Astrocyte (in vitro differentiated cells and primary cell): ENCODE measurements around the gene ZNF362. TPM values are rescaled to one million over a fixed set of nuclear protein-coding genes. Genes with fewer than 3 reads are reported as not detected.

Experiments used
- DNase-seq: peaks from one replicate; pipeline ENCODE4 v3.0.0-alpha.2; 2010; ENCODE audit warnings: low read depth
- FAIRE-seq: peaks from 2 replicates; lab custom pipeline; 2011; peaks lifted over from hg19 to GRCh38; lab: Jason Lieb, UNC
- H2AFZ ChIP-seq: 2 replicates; pipeline ENCODE4 v1.6.0; 2012; ENCODE audit warnings: low read depth, low read length, inconsistent platforms
- H3K27ac ChIP-seq: 2 replicates; pipeline ENCODE4 v1.5.1; 2011; ENCODE audit warnings: low read depth, low read length, inconsistent platforms
- H3K27me3 ChIP-seq: 2 replicates; pipeline ENCODE4 v1.6.0; 2011; ENCODE audit warnings: low read length, inconsistent platforms; ENCODE audit not compliant: insufficient read depth
- H3K36me3 ChIP-seq: 2 replicates; pipeline ENCODE4 v1.5.1; 2011; ENCODE audit warnings: low read length, inconsistent platforms; ENCODE audit not compliant: insufficient read depth
- H3K4me1 ChIP-seq: 2 replicates; pipeline ENCODE4 v1.5.1; 2011; ENCODE audit warnings: low read length, inconsistent platforms; ENCODE audit not compliant: insufficient read depth
- H3K4me2 ChIP-seq: 2 replicates; pipeline ENCODE4 v1.6.0; 2012; ENCODE audit warnings: low read length, inconsistent platforms
- H3K4me3 ChIP-seq: 2 replicates; pipeline ENCODE4 v1.5.1; 2011; ENCODE audit warnings: low read depth, mild to moderate bottlenecking, low read length, inconsistent platforms; ENCODE audit not compliant: insufficient read depth
- H3K79me2 ChIP-seq: 2 replicates; pipeline ENCODE4 v1.6.0; 2012; ENCODE audit warnings: mild to moderate bottlenecking, low read length, inconsistent platforms; ENCODE audit not compliant: insufficient read depth
- H3K9ac ChIP-seq: 2 replicates; pipeline ENCODE4 v1.6.0; 2012; ENCODE audit warnings: mild to moderate bottlenecking, low read length, inconsistent platforms
- H3K9me3 ChIP-seq: 2 replicates; pipeline ENCODE4 v1.5.1; 2012; ENCODE audit warnings: low read depth, mild to moderate bottlenecking, low read length, inconsistent platforms; ENCODE audit not compliant: insufficient read depth
- H4K20me1 ChIP-seq: 2 replicates; pipeline ENCODE4 v1.6.0; 2012; ENCODE audit warnings: low read length, inconsistent platforms; ENCODE audit not compliant: insufficient read depth
- H3K27ac Mint-ChIP-seq: one replicate; pipeline ENCODE4 v1.8.0; 2021; ENCODE audit warnings: mild to moderate bottlenecking, mixed read lengths; ENCODE audit not compliant: unreplicated experiment
- H3K27me3 Mint-ChIP-seq: one replicate; pipeline ENCODE4 v1.8.0; 2021; ENCODE audit warnings: low read depth, mixed read lengths; ENCODE audit not compliant: unreplicated experiment
- H3K36me3 Mint-ChIP-seq: one replicate; pipeline ENCODE4 v1.8.0; 2021; ENCODE audit warnings: low read depth, mixed read lengths; ENCODE audit not compliant: unreplicated experiment
- H3K4me1 Mint-ChIP-seq: one replicate; pipeline ENCODE4 v1.8.0; 2021; ENCODE audit warnings: low read depth, mixed read lengths; ENCODE audit not compliant: unreplicated experiment
- H3K4me3 Mint-ChIP-seq: one replicate; pipeline ENCODE4 v1.8.0; 2021; ENCODE audit warnings: mild to moderate bottlenecking, moderate library complexity, mixed read lengths; ENCODE audit not compliant: unreplicated experiment
- H3K9me3 Mint-ChIP-seq: one replicate; pipeline ENCODE4 v1.8.0; 2021; ENCODE audit warnings: mild to moderate bottlenecking, mixed read lengths; ENCODE audit not compliant: unreplicated experiment
- EZH2 ChIP-seq: IDR thresholded peaks from 2 replicates; pipeline ENCODE4 v1.6.1; 2012; ENCODE audit warnings: mild to moderate bottlenecking, low read length, inconsistent platforms; ENCODE audit not compliant: insufficient read depth
- total RNA-seq: library from RNA; stranded (reverse); gene quantifications from 2 replicates; pipeline ENCODE4 v1.2.1, GENCODE V29; 2021
- TF ChIP-seq, protein P1 (sequence below): IDR thresholded peaks from 2 replicates; pipeline ENCODE4 v1.5.1; 2011; ENCODE audit warnings: low read depth, mild to moderate bottlenecking, inconsistent platforms, low read length, moderate library complexity; ENCODE audit not compliant: insufficient read depth

The ZNF362 gene
- total RNA-seq, 1 donor from 2014 or later, result 38.7 TPM

DNA sequence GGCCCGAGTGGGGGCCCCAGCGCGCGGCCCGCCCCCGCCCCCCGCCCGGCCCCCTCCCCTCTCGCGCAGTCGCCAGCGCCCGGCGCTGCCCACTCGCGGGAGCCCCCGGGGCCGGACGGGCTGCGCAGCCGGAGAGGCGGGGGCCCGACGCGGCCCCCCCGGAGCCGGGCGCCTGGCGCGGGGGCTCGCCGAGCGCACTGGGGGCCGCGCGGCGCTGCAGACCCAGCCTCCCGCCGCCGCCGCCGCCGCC, 146 bp upstream of the ZNF362 start:
- Histone ChIP-seq H4K20me1 (peaks cover 25% of the 10 kb centered on the region), H3K4me3 (no peak overlapping the region), H3K27me3 (peaks cover 4% of the 10 kb centered on the region), H2AFZ (no peak overlapping the region), H3K9me3 (no peaks in the 10 kb centered on the region), H3K9ac (peak overlapping the region; percentile 92), H3K27ac (no peak overlapping the region), H3K79me2 (peaks cover 42% of the 10 kb centered on the region), H3K36me3 (peaks cover 3% of the 10 kb centered on the region), H3K4me1 (peaks cover 10% of the 10 kb centered on the region), H3K4me2 (peak overlapping the region; percentile 83)
- Mint-ChIP-seq H3K4me1 (peaks cover 23% of the 10 kb centered on the region), H3K27ac (no peak overlapping the region), H3K27me3 (peaks cover 6% of the 10 kb centered on the region), H3K4me3 (no peak overlapping the region), H3K36me3 (peaks cover 5% of the 10 kb centered on the region), H3K9me3 (peaks cover 12% of the 10 kb centered on the region)
- DNase-seq (no peak), FAIRE-seq (no peak)
- TF ChIP-seq, protein P1, sequence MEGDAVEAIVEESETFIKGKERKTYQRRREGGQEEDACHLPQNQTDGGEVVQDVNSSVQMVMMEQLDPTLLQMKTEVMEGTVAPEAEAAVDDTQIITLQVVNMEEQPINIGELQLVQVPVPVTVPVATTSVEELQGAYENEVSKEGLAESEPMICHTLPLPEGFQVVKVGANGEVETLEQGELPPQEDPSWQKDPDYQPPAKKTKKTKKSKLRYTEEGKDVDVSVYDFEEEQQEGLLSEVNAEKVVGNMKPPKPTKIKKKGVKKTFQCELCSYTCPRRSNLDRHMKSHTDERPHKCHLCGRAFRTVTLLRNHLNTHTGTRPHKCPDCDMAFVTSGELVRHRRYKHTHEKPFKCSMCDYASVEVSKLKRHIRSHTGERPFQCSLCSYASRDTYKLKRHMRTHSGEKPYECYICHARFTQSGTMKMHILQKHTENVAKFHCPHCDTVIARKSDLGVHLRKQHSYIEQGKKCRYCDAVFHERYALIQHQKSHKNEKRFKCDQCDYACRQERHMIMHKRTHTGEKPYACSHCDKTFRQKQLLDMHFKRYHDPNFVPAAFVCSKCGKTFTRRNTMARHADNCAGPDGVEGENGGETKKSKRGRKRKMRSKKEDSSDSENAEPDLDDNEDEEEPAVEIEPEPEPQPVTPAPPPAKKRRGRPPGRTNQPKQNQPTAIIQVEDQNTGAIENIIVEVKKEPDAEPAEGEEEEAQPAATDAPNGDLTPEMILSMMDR, result no peak
- no peak for TF ChIP-seq EZH2

- no peak for FAIRE-seq
- Histone ChIP-seq H2AFZ (peak overlapping the region; percentile 34), H3K9me3 (no peaks in the 10 kb centered on the region), H3K4me3 (peak overlapping the region; percentile 87), H4K20me1 (peaks cover 34% of the 10 kb centered on the region), H3K4me2 (peak overlapping the region; percentile 99), H3K4me1 (peaks cover 10% of the 10 kb centered on the region), H3K36me3 (peaks cover 3% of the 10 kb centered on the region), H3K9ac (peak overlapping the region; percentile 92), H3K79me2 (peaks cover 51% of the 10 kb centered on the region), H3K27ac (peak overlapping the region; percentile 80), H3K27me3 (no peaks in the 10 kb centered on the region)
- no peak for TF ChIP-seq EZH2
- TF ChIP-seq, protein P1, result no peak
- Mint-ChIP-seq H3K4me1 (peaks cover 32% of the 10 kb centered on the region), H3K36me3 (peaks cover 2% of the 10 kb centered on the region), H3K27ac (peak overlapping the region; percentile 97), H3K4me3 (peak overlapping the region; percentile 99), H3K27me3 (no peaks in the 10 kb centered on the region), H3K9me3 (peaks cover 4% of the 10 kb centered on the region)
- DNase-seq, result no peak
Measured at GRCh38 chr1:33257207-33257771, 997 bp downstream of the ZNF362 start.

- peak overlapping the region; percentile 97 for H3K27ac Mint-ChIP-seq
- Histone ChIP-seq H4K20me1 (peaks cover 40% of the 10 kb centered on the region), H3K36me3 (peaks cover 3% of the 10 kb centered on the region), H3K4me2 (peak overlapping the region; percentile 99), H3K27me3 (no peaks in the 10 kb centered on the region), H3K79me2 (peaks cover 57% of the 10 kb centered on the region), H3K27ac (peak overlapping the region; percentile 80), H3K4me3 (peak overlapping the region; percentile 87), H2AFZ (peak overlapping the region; percentile 34), H3K9ac (peak overlapping the region; percentile 92), H3K9me3 (no peaks in the 10 kb centered on the region), H3K4me1 (peaks cover 10% of the 10 kb centered on the region)
- TF ChIP-seq, protein P1, result no peak
- no peak for TF ChIP-seq EZH2
- FAIRE-seq (no peak), DNase-seq (no peak)
- no peaks in the 10 kb centered on the region for H3K9me3 Mint-ChIP-seq
- H3K27me3 Mint-ChIP-seq, result no peaks in the 10 kb centered on the region
- H3K4me1 Mint-ChIP-seq, result peaks cover 32% of the 10 kb centered on the region
- H3K4me3 Mint-ChIP-seq, result peak overlapping the region; percentile 99
- peaks cover 7% of the 10 kb centered on the region for H3K36me3 Mint-ChIP-seq
Measured at GRCh38 chr1:33257772-33258712, 1.8 kb downstream of the ZNF362 start.
